Measurements from ENCODE around the gene APOBEC3A.

DNA sequence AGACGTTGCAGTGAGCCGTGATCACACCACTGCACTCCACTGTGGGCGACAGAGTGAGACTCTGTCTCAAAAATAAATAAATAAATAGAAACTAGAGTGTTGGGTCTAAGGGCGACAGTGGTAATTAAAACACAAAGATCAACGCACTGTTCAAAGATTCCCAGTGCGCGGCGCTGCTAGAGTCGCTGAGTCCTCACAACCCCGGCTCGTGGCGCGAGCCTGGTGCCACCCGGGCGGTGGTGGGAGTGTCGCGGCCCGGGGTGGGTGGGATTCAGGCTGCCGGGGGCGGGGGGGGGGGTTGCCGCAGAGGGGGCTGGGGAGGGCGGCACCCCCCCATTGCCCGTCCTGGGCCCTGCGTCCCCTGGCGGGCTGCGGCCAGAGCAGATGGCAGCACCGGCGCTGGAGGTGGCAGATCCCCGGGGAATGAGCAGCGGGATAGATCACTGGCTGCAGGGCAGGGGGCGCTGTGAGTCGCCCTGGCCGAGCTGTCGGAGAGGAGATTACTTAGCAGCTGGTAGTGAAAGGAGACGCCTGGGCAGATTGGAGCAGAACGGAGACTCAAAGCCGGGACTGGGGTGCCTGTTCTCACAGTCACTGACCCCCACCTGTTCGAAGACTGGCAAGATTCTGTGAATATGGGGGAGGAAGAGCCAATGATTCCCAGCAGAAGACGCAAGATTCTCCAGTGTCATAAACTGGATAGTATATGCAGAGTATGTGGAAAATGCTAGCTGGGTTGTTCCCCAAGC lies 30.2 kb upstream of the APOBEC3A start:
- TF ChIP-seq POLR2AphosphoS5 (IDR thresholded peaks at IDR 0.05; ENCODE audit: low read depth, low read length), result no peak
- TF ChIP-seq, protein P1, sequence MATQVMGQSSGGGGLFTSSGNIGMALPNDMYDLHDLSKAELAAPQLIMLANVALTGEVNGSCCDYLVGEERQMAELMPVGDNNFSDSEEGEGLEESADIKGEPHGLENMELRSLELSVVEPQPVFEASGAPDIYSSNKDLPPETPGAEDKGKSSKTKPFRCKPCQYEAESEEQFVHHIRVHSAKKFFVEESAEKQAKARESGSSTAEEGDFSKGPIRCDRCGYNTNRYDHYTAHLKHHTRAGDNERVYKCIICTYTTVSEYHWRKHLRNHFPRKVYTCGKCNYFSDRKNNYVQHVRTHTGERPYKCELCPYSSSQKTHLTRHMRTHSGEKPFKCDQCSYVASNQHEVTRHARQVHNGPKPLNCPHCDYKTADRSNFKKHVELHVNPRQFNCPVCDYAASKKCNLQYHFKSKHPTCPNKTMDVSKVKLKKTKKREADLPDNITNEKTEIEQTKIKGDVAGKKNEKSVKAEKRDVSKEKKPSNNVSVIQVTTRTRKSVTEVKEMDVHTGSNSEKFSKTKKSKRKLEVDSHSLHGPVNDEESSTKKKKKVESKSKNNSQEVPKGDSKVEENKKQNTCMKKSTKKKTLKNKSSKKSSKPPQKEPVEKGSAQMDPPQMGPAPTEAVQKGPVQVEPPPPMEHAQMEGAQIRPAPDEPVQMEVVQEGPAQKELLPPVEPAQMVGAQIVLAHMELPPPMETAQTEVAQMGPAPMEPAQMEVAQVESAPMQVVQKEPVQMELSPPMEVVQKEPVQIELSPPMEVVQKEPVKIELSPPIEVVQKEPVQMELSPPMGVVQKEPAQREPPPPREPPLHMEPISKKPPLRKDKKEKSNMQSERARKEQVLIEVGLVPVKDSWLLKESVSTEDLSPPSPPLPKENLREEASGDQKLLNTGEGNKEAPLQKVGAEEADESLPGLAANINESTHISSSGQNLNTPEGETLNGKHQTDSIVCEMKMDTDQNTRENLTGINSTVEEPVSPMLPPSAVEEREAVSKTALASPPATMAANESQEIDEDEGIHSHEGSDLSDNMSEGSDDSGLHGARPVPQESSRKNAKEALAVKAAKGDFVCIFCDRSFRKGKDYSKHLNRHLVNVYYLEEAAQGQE (IDR thresholded peaks at IDR 0.05; ENCODE audit: insufficient read depth in 1 of 2, low read depth in 2 of 2, low read length in 2 of 2), result no peak
